GM18508 (cell line): Measurements from ENCODE around the gene B3GAT3.
"Not testable (repeated sequence)": the region's sequence is repeated elsewhere in the genome, so short reads cannot be mapped to it uniquely, and the experiment has no call there.

Experiments used
- ATAC-seq: cut with Tn5 transposase; IDR thresholded peaks from one replicate; pipeline ENCODE4 v1.9.1; 2021; ENCODE audit warnings: moderate number of reproducible peaks; ENCODE audit not compliant: insufficient read depth, unreplicated experiment

B3GAT3 gene

DNA sequence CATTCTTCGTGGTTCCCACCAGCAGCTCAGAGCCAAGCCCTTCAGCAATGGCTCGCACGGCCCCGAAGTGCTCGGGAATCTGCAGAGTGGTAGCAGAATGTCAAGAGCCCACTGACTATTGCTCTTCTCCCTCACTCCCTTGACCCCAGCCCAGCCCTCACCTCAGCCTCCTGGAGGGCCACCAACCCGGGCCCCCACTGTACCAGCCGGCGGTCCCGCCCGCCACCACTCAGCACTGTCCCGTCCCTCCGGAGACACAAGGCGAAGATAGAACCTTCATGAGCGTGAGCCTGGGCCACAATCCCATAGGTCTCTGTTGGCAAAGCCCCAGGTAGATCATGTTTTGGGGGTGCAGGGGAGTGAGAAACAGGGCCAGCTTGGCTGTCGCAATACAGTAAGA, 15.9 kb downstream of the B3GAT3 start:
- ATAC-seq = no peak

DNA sequence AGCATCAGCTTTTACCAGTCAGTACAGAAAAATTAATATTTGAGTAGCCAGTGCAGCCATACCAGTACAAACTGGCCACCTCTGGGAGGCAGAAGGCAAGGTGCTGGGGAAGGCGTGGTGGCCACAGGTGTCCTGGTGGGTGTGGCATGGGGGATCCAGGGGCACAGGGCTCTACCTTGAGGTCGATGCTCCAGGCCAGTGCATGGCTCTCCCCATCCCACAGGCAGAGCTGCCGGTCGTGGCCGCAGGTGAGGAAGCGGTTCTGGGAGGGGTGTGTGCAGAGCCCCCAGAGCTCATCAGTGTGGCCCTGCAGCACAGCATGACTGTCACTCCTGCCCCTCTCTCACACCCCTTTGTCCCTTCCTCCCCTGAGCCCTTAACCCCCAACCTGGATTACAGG, 16.3 kb downstream of the B3GAT3 start:
- ATAC-seq = no peak

DNA sequence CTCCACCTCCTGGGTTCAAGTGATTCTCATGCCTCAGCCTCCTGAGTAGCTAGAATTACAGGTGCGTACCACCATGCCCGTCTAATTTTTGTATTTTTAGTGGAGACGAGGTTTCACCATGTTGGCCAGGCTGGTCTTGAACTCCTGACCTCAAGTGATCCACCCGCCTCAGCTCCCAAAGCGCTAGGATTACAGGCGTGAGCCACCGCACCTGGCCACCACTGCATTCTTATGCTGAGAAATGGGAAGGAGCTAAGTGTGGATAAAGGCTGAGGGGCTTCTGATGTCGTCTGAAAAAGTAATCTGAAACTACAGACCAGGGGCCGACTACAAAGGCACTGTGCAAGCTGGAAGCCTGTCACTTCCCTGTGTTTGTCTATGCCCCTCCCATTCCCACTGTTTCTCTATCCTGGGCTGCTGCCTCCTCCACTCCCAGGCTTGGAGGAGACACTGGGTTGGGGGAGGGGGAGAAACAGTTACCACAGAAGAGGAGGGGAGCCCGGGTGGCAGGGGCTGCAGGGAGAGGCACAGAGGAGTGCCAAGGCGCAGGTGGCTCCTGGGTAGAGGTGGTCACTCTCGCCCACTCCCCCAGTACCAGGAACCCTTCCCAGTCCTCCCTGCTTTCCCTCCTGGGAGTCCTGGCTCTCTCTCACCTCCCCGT, 17.2 kb downstream of the B3GAT3 start:
- no peak for ATAC-seq

DNA sequence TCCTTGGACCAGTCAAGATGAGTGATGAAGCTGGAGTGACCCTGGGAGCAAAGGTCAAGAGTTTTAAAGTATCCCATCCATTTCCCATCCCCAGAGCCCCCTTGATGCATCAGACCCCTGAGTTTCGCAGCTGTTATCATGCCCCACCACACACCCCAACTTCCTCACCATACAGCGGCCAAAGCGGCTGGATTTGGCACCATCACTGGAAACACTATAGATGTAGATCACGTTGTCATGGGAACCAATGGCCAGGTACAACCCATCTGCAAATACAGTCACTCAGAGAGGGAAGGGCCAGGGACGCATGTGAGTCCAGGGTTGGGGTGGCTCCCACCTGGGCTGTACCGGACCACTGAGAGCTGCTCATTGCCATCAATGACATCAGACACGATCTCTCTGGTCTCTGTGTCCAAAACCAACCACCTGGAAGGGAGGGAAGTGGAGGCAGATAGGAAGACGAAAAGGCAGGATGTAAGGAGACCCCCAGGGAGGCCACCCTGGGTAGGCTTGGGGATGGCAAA, 17.9 kb downstream of the B3GAT3 start:
- no peak for ATAC-seq

DNA sequence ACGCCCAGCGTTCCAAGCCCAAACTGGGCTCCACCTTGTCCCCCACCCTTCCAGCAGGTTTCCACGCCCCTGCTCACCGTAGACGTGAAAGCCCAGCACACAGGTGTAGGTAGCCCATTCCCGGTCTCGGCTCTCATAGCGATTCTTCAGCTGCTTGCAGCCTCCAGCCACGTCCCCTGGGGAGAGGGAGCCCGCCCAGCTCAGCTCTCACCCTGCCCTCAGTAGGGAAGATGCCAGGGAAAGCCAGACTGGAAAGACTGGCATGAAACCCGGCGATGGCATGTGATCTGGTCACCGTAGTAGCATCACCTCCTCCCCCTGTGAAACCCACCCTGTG, 18.7 kb downstream of the B3GAT3 start:
- ATAC-seq = no peak

DNA sequence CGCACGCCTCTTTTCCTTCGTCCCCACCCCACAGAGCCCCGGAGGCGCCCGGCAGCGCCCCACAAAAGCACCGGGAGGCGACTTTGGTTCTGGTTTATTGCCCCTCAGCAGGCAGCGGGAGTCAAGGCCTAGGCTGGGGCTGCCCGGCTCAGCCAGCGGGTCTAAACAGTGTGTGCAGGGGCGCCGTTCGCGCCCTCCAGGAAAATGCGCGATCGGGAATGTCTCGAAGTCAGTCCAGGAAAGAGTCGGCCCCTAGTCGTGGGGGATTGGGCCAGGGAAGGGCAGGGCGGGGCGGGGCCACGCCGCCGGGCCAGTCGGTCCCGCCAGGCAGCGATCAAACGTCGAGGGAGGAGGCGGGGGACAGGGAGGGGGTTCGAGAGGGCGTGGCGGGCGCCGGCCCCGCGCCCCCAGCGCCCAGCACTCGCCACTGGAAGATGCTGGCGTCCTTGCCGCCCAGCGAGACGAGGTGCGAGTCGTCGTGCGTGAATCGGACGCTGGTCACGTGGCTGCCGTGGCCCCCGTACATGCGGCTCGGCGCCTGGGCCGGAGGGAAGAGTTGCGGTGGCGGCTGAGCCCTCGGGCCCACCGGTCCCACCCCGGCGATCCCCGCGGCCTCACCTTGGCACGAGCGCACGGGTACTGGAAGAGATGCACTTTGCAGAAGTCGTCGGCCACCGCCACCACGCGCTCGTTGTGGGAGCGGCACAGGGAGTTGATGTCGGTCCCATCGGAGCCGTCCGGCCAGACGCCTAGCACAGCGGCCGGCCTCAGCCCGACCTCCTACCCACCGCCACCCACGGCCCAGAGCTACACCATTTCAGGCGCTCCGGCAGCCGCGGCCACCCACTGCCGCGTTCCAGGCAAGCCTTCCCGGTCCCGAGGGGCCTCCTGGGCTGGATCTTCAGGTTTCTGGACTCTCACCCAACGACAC, 19.4 kb downstream of the B3GAT3 start:
- no peak for ATAC-seq

DNA sequence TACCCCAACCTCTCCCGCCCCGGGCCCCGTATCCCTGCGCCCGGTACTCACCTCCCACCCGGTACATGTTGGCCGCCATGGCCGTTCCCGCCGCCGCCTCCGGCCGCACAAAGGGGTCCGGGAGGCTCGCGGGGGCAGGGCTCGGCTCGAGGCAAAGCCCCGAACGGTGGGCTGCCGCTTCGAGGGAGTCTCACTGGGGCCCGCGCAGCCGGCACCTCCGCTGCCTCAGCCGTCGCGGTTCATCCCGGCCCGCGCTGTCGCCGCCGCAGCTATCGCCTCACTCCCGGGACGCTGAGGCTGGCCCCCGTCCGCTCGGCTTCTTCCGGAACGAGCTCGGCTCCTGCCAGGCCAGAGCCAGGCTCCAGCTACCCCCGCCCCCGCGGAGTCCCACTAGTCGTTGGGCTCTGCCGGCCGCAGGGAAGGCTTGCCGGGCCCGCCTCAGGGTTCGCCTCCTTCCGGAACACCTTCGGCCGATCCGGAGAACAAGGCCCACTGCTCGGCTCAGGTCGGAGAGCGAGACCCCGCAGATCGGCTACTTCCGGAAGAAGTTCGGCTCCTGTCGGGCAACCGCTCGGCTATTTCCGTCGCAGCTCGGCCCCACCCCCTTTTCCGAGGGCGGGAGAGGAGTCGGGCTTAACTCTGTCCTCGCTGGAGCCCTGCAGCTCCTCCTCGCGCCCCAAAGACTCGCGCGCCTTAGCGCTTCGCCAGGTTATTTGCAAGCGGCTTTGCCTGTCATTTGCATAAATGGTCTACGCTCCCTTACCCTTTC, 20.2 kb downstream of the B3GAT3 start, which contains the start of gene MTA2:
TSS of gene MTA2 (minus strand) at position 494 of the 769 bp plus-strand sequence. CDS start at position 79, 415 bp downstream.
- peak; percentile 48 for ATAC-seq

DNA sequence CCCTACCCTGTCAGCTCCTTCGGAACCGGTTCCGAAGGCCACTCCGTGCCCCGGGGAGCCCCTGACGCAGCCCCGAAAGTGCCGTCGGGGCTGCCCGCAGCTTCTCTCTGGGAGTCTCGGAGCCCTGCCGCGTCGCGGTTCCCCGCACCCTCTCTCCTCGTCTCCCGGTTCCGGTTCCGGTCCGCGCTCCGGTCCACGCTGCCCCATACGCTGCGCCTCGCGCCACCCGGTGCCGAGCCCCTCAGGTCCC, 20.7 kb downstream of the B3GAT3 start:
- no peak for ATAC-seq

DNA sequence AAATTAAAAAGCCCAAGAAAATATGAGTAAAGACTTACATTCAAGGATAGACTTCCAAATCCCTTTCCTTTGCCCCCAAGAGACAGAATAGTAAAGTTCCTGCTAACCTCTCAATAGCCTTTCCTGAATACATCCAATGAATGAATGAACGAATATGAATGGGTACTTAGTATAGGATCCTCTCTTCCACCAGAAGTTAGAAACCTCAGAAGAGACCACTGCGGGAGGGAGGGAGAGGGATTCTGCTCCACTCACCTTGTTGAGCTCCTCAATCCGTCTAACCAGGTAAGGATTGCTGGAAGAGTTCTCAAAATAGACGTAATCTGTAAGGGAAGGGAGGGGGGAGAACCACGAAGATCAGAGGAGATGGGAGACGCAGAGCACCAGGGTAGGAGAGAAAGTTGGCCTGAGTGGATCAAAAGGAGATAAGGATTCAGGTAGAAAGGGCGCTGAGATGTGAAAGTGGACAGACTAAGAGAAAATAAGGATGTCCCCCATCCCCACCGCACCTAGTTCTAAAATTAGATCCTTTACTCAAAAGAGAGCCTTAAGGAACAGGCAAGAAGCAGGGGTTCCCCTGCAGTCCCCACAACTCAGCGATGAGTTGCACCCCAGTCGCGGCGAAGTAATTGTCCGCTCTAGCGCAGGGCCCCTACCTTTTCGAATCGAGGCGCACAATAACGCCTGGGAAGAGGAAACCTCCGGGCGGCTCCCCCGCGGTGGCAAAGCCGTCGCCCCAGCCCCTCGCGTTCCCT, 21.2 kb downstream of the B3GAT3 start:
- ATAC-seq = no peak

DNA sequence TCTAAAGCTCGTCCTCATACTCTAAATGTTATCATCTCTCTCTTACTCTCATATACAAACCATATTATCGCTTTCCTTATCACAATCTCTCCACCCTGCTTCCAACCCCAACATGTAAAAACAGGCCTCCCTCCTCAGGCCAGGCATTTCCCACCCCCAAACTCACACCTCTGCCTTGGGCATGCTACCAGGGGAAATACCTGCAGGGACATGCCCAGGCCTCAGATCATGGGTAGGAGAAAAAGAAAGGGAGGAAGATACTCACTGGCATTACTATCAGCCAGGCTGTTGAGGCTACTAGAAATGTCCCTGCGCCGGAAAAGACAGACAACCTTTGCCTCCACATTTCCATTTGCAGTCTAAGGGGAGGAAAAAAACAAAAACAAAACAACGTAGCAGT, 21.9 kb downstream of the B3GAT3 start:
- ATAC-seq = no peak

DNA sequence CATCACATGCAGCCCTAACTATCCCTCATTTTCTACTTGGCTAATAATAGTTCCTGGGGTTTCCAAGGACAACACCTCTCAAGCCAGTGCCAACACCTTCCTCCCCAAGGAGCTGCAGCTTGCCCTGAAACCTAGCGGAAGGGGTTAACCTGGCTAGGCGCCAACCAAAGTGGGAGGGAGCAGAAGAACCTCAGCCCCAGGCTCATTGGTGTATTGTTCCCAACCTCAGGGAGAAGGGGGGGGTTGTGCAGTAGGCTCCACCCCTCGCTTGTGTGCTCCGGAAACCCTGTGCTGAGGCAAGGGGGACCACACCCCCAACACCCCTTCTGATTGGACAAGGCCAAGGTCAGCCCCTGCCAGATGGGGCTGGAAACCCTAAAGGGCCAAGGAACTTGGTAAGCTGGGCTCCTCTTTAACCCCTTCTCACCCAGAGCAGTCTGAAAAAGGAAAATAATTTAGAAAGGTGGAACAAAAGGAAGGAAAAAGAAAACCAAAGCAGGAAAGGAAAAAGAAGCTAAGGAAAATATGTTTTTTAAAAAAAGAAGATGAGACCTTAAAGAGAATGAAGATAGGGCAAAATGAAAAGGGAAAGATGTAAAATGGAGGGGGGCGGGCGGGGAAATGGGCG, 22.6 kb downstream of the B3GAT3 start:
- ATAC-seq = no peak

DNA sequence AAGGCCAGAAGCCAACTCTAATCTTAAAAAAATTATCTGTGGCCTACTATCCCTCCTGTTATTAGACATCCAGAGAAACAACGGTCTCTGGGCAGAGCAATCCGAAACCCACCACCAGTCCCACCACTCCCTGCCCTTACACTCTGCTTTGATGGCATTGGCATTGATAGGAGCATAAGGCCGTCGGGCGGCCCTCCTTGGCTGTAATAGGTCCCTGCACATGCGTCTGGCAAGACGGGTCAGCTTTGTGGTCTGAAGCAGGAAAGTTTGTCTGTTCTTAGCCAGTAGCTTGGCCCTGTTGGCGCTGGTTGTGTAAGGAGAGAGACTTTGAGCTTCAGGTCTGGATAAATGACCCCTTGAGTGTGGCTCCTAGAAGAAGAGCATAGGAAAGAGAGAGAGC, 26.7 kb downstream of the B3GAT3 start:
- ATAC-seq = no peak

DNA sequence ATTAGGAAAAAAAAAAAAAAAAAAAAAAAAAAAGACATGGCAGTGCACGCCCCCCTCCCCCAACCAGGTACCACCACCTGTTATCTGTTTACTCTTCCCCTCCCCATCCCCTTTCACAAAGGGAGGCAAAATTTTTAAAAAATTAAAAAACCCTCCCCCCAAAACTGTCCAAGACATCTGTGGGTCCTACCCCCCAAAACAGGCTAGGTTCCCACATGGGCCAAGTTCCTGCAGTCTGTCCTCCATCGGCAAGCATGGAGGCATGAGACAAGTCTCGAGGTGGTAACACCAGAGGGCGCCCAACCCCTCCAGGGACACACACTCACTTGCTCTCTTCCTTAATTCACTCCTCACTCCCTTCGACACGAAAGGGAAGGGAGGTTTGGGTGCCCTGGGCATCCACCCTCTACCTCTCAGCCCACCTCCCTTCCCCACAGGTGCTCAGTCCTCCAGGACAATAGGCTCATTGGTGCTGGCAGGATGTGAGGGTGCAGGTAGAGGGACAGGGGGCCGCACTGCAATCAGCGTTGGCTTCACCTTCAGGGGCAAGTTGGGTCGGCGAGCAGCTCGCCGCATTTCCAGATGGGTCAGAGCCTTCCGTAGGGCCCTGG, 28.2 kb downstream of the B3GAT3 start:
- ATAC-seq = no peak

DNA sequence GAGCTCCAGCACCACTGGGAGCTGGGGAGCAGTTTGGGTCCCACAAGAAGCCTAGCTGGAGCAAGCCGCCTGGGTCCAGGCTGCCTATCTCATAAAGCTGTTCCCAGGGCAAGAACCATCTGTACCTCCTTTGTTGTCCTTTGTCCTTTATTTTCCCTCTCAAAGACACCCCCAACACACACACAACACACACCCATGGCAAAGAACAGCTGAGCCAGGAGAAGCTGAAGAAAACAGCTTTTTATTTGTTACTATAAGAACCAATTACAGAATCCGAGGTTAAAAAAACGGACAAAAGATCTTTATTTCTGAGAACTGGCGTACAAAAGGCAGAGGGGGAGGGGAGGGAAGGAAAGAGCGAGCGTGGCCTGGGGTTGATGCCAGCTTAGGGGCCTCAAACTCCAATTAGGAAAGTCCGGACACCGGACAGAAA, 28.8 kb downstream of the B3GAT3 start:
- ATAC-seq = no peak

DNA sequence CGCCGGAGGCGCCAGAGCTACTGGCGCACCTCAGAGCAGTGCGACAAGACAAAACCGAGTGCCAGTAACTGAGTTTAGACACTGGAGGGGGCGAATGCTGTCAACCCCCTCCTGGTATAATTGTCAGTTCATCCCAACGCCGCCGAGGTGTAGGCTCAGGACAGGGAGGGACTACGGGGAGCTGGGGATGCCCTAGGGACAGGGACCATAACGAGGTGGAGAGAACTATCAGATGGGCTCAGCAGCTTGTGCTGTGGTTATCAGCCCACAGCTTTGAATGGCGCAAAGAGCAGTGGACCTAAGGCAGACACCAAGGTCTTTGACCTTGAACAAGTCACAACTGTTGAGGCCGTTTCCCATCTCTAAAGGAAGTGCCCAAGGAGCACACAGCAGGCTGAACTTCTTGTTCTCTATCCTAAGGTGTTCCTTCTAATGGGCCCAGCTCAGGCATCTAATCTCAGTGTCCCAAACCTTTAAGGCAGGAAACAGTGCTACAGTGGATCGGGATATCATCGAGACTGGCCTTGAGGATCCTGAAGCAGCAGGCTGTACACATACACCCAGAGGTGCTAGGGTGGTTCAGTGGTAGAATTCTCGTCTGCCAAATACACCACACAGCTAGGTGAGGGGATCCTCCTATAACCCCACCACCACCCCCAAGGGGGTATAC, 29.5 kb downstream of the B3GAT3 start:
- ATAC-seq = no peak

DNA sequence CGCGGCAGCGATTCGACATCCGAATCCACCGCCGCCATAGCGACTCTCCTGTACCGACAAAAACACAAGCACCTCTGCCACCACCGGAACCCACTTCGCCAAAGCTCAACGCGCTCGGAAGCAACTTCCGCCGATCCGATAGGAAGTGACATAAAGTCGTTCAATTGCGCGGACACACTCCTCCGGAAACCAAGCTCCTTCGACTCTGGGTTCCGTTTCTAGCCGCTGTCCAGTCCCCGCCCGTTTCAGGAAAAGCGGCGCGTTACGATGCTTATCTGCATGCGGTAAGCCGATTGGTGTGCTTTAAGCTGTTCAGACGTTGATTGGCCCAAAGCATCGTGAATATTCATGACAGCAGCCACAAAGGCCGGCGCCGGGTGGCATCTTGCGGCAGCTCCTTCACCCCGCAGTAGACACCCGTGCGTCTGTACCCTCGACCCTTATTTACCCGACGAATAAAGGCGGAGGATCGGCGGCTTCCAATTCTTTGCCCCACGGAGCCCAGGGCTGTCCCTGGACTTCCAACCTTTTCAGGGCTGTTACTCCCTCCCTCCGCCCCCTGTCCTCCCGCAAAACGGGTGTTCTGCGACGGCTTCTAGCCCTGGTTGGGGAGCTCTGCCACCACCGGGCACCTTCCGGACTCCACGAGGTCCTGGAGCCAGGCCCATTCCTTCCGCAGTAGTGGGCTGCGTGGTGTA, 30.2 kb downstream of the B3GAT3 start, which contains the start of gene TUT1:
TSS of gene TUT1 (minus strand) at position 76 of the 698 bp plus-strand sequence. CDS start at position 38, 38 bp downstream.
- peak; percentile 58 for ATAC-seq

DNA sequence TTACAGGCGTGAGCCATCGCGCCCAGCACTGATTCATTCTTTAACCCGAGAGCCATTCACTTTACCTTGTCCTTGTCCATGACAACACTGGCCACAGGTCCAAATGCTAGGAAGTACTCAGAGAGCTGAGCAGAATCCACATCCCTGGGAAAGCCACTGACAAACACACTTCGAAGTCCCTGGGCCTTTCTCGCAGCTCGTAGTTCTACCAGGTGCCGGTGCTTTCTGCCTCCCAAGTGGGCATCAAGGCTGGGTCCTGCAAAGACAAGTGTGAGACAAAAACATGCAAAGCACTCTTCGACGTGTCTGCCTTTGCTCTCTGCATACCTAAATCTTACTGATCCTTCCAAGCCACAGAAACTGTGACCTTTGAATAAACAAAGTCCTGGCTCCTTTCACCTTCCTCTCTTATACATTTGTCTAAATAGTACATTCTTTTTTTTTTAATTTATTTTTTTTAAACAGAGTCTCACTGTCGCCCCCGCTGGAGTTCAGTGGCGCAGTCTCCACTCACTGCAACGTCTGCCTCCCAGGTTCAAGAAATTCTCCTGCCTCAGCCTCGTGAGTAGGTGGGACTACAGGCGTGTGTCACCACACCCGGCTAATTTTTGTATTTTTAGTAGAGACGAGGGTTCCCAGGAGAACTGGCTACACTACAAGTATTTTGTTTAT, 32.7 kb downstream of the B3GAT3 start:
- no peak for ATAC-seq

DNA sequence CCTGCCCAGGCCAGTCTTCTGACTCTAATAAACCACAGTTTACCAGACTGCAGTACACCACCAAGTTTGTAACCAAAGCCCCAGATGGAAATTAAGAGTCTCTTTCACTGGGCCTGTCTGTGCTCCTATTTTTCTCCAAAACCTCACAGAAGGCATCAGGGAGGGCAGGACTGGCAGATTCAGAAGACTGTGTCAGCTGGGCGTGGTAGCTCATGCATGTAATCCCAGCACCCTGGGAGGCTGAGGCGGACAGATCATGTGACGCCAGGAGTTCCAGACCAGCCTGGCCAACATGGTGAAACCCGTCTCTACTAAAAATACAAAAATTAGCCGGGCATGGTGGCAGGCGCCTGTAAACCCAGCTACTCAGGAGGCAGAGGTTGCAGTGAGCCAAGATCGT, 36.4 kb downstream of the B3GAT3 start:
- not testable (repeated sequence) for ATAC-seq
